AG20443 (cell line): ENCODE results near the gene RNF5.
"Not testable (repeated sequence)": the region's sequence is repeated elsewhere in the genome, so short reads cannot be mapped to it uniquely, and the experiment has no call there.

Experiments used
- DNase-seq: peaks from one replicate; pipeline ENCODE4 v3.0.0; 2012; ENCODE audit warnings: low spot score, mixed read lengths

Gene RNF5

GRCh38 chr6:32189742-32190053, 11.5 kb downstream of the RNF5 start:
- no peak for DNase-seq

- DNase-seq = peak; percentile 74
Measured at GRCh38 chr6:32190054-32190851, 12.0 kb downstream of the RNF5 start, which contains the start of gene PBX2. PBX2 (minus strand) TSS chr6:32190202; CDS start chr6:32189915, 287 bp downstream.

GRCh38 chr6:32190911-32191677, 12.9 kb downstream of the RNF5 start:
- no peak for DNase-seq

- DNase-seq = no peak
Measured at GRCh38 chr6:32191696-32192607, 13.7 kb downstream of the RNF5 start.

- DNase-seq = no peak
Measured at GRCh38 chr6:32192608-32193039, 14.4 kb downstream of the RNF5 start, which contains the start of gene GPSM3. GPSM3 (minus strand) TSS chr6:32192643; CDS start chr6:32192513, 130 bp downstream.

- DNase-seq = not testable (repeated sequence)
Measured at GRCh38 chr6:32193096-32193495, 14.9 kb downstream of the RNF5 start.

- no peak for DNase-seq
Measured at GRCh38 chr6:32194388-32194787, 16.2 kb downstream of the RNF5 start.

GRCh38 chr6:32194825-32195651, 16.8 kb downstream of the RNF5 start:
- DNase-seq = no peak

- DNase-seq = peak; percentile 98
Measured at GRCh38 chr6:32195652-32195901, 17.4 kb downstream of the RNF5 start.

- peak; percentile 75 for DNase-seq
Measured at GRCh38 chr6:32195902-32196681, 17.9 kb downstream of the RNF5 start.

GRCh38 chr6:32196682-32197616, 18.7 kb downstream of the RNF5 start:
- DNase-seq = no peak

- no peak for DNase-seq
Measured at GRCh38 chr6:32198345-32198696, 20.1 kb downstream of the RNF5 start.

- no peak for DNase-seq
Measured at GRCh38 chr6:32198866-32199265, 20.7 kb downstream of the RNF5 start.

GRCh38 chr6:32200711-32201475, 22.7 kb downstream of the RNF5 start:
- no peak for DNase-seq

- no peak for DNase-seq
Measured at GRCh38 chr6:32202186-32202585, 24.0 kb downstream of the RNF5 start.

GRCh38 chr6:32203426-32204267, 25.4 kb downstream of the RNF5 start:
- DNase-seq = no peak

- DNase-seq = no peak
Measured at GRCh38 chr6:32204268-32204715, 26.1 kb downstream of the RNF5 start.

GRCh38 chr6:32208996-32209395, 30.8 kb downstream of the RNF5 start:
- no peak for DNase-seq
